ENCODE measurements around the gene ANXA4. TPM values are rescaled to one million over a fixed set of nuclear protein-coding genes. Genes with fewer than 3 reads are reported as not detected.
"Not testable (repeated sequence)": the region's sequence is repeated elsewhere in the genome, so short reads cannot be mapped to it uniquely, and the experiment has no call there.

Gene ANXA4
- polyA plus RNA-seq, 3 donors = 227 to 283 (median 260) TPM

DNA sequence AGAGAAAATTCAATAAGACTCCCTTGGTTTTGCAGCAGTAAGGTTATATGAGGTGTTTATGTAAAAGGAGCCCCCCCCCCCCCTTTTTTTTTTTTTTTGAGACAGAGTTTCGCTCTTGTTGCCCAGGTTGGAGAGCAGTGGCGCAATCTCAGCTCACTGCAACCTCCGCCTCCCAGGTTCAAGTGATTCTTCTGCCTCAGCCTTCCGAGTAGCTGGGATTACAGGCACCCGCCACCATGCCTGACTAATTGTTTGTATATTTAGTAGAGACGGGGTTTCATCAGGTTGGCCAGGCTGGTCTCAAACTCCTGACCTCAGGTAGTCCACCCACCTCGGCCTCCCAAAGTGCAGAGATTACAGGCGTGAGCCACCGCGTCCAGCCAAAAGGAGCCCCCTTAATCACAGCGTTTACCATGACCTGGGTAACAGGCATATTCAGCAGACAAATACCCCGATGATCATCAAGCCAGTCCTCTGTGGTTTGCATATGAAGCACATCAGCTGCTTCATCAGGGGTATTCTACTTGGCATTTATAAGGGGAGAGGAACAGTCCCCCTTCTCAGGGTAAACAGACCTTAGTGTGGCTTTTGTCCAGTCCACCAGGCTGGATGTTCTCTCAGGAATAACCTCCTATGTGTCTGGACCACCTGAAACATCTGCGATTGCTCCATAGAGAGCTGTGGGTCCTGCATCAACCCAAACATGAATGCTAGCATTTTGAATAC, 32.5 kb downstream of the ANXA4 start:
- not testable (repeated sequence) for DNase-seq

- DNase-seq = no peak
Observed at GRCh38 chr2:69774984-69775982, 33.3 kb downstream of the ANXA4 start.

DNA sequence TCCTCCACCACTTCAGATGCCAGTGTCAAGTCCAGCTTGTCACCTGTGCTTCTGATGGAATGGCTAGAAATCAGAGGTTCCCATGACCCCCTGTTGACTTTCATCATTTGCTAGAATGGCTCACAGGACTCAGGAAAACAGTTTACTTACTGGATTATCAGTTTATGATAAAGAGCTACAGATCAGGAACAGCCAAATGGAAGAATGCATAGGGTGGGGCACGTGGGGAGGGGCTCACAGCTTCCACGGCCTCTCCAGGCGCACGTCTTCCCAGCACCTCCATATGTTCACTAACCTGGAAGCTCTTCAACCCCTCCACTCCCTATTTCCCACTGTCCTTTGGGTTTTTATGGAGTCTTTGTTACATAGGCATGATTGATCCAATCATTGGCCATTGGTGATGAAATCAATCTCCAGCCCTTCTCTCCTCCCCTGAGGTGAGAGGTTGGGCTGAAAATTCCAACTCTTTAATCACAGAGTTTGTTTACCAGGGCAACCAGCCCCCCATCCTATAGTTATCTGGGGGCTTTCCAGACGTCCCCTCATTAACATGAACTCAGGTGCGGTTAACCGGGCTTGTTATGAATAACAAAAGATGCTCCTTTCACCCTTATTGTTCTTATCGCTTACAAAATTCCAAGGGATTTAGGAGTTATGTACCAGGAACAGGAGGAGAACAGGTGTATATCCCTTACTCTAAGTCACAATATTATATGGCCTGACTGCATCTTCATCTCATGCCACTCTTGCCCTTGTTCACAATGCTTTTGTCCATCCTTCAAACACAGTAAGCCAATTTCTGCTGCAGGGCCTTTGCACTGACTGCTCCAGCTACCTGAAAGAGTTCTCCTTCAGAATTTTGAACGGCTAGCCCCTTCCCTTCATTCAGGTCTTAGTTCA, 35.2 kb downstream of the ANXA4 start:
- DNase-seq = no peak

- no peak for DNase-seq
Observed at GRCh38 chr2:69777786-69778105, 35.8 kb downstream of the ANXA4 start.

DNA sequence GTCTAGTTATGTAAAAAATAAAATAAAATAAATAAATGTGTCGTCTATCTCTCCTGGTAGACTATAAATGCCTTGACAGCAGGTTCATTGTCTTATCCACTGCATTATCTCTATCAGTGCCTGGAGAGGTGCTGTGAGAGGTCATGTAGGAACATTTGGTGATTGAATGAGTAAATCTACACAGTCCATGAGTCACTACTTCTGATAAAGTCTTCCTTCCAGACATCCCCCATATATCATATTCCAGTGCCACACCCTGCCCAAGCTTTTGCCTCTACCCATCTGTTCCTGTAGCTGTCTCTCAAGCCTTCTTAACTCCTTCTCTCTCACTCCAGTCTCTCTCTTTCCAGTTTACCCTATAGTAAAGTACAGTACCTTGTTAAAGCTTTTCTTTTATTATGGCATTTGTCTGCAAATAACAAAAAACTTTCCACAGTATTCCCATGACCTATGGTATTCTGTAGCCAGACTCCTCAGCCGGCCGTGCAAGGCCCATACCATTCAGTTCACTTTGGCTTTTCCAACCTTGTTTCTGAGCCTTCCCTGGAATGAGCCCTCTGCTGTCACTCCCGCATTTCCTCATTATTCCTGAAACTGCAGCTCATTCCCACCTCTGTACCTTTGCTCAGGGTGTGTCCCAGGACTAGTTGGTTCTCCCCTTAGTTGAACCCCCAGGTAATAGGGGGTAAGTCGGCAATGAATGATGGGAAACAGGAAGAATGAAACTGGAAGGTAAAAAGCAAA, 37.5 kb downstream of the ANXA4 start:
- no peak for DNase-seq

- DNase-seq = no peak
Observed at GRCh38 chr2:69780921-69781320, 39.0 kb downstream of the ANXA4 start.

- no peak for DNase-seq
Observed at GRCh38 chr2:69781321-69782248, 39.7 kb downstream of the ANXA4 start.

DNA sequence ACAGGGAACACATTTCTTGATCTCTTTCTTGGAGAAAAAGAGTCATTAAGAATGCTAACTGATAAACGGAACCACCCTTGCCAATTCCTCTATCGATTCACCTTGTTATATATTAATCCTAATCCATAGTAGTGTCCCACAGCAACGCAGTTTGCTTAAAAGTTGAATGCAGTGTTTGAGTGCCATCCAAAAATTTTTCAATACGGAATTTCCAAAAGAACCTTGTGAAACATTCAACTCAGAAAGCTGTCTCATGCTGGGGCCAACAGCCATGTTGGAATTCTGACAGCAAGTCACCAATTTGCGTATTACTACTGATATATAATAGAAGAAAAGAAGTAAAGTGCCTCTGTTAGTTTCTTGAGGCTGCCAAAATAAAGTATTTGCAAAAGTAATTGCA, 42.3 kb downstream of the ANXA4 start:
- no peak for DNase-seq

GRCh38 chr2:69785358-69785757, 43.4 kb downstream of the ANXA4 start:
- DNase-seq = no peak

- no peak for DNase-seq
Observed at GRCh38 chr2:69786052-69786560, 44.2 kb downstream of the ANXA4 start.

GRCh38 chr2:69789175-69789721, 47.3 kb downstream of the ANXA4 start:
- peak; percentile 88 for DNase-seq

GRCh38 chr2:69789772-69790600, 48.1 kb downstream of the ANXA4 start:
- DNase-seq = no peak

DNA sequence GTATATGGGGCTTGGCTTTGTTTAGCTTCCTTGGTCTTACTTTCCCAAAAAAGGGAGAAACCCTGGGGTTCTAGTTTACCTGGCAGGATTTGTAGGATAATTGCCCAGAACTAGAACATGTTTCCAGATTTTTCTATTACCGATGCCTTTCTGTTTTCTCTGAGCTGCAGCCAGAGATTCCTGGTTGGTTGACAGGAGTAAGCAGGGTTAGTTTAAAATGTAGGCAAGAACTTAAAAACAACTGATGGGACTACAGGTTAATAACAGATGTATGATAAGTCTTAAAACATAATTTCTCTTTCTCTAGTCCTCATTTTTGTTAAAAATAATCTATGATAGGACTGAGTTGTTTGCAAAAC, 48.6 kb downstream of the ANXA4 start:
- DNase-seq = no peak

- no peak for DNase-seq
Observed at GRCh38 chr2:69791045-69791444, 49.1 kb downstream of the ANXA4 start.

GRCh38 chr2:69796174-69796573, 54.2 kb downstream of the ANXA4 start:
- DNase-seq = no peak

GRCh38 chr2:69797235-69797634, 55.3 kb downstream of the ANXA4 start:
- no peak for DNase-seq

- no peak for DNase-seq
Observed at GRCh38 chr2:69797836-69798289, 55.9 kb downstream of the ANXA4 start.

DNA sequence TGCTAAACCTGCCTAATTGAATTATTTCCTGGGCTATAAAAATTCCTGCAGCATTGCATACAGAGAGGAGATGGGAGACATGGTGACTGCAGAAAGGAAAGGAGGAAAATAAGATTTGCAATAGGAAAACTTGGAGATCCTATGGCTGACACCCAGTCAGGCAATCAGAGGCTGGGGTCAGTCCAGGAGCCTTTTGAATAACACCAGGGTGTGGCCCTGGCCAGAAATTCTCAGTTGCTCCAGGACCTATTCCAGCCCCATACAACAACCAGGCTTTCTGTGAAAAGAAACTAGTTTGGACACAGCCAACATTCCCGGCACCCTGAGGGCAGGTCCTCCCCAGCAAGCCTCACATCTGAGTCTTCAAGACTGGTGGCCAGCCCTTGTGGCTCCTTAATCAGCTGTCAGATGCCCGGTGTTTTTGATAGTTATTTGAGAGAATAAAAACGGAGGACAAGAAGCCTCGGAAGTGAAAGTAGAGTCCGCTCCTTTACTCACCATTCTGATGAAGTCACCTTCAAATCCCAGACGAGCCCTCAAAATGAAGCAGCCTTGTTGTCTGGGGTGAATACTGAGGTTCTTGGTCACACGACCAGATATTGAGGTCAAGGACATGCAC, 56.5 kb downstream of the ANXA4 start:
- peak; percentile 77 for DNase-seq
